ENCODE data around the gene LITAF.

The LITAF gene

GRCh38 chr16:11621539-11621919 lies 34.8 kb upstream of the LITAF start:
- no peak for DNase-seq (ENCODE audit: low read depth)
- no peak for TF ChIP-seq CTCF (IDR thresholded peaks at IDR 0.05; ENCODE audit: low read depth, low read length, missing control alignments)
- H3K4me3 ChIP-seq (ENCODE audit: low read depth, low read length) = peak overlapping the region; percentile 20; the same call in 1 of the 2 replicates

GRCh38 chr16:11620243-11621003 lies 33.7 kb upstream of the LITAF start:
- H3K4me3 ChIP-seq (ENCODE audit: low read depth, low read length) = no peak overlapping the region
- TF ChIP-seq CTCF (IDR thresholded peaks at IDR 0.05; ENCODE audit: low read depth, low read length, missing control alignments) = no peak
- DNase-seq (ENCODE audit: low read depth) = no peak

- no peak for DNase-seq (ENCODE audit: low read depth)
- no peak for TF ChIP-seq CTCF (IDR thresholded peaks at IDR 0.05; ENCODE audit: low read depth, low read length, missing control alignments)
Measured at GRCh38 chr16:11619327-11619851, 32.7 kb upstream of the LITAF start.

GRCh38 chr16:11618107-11618717 lies 31.5 kb upstream of the LITAF start:
- no peak for TF ChIP-seq CTCF (IDR thresholded peaks at IDR 0.05; ENCODE audit: low read depth, low read length, missing control alignments)
- no peak overlapping the region for H3K4me3 ChIP-seq (ENCODE audit: low read depth, low read length)
- DNase-seq (ENCODE audit: low read depth) = no peak

More at GRCh38 chr16:11619327-11619851, 32.7 kb upstream of the LITAF start:
- H3K4me3 ChIP-seq (ENCODE audit: low read depth, low read length) = no peak overlapping the region

GRCh38 chr16:11615748-11616447 lies 29.2 kb upstream of the LITAF start:
- no peak for DNase-seq (ENCODE audit: low read depth)
- no peak for TF ChIP-seq CTCF (IDR thresholded peaks at IDR 0.05; ENCODE audit: low read depth, low read length, missing control alignments)
- no peak overlapping the region for H3K4me3 ChIP-seq (ENCODE audit: low read depth, low read length)

- no peak for DNase-seq (ENCODE audit: low read depth)
- no peak for TF ChIP-seq CTCF (IDR thresholded peaks at IDR 0.05; ENCODE audit: low read depth, low read length, missing control alignments)
- no peak overlapping the region for H3K4me3 ChIP-seq (ENCODE audit: low read depth, low read length)
Measured at GRCh38 chr16:11614587-11615175, 28.0 kb upstream of the LITAF start.

All from GM12864 (cell line).